ENCODE measurements around the gene IPCEF1.
"Not testable (repeated sequence)": the region's sequence is repeated elsewhere in the genome, so short reads cannot be mapped to it uniquely, and the experiment has no call there.

IPCEF1 gene

DNA sequence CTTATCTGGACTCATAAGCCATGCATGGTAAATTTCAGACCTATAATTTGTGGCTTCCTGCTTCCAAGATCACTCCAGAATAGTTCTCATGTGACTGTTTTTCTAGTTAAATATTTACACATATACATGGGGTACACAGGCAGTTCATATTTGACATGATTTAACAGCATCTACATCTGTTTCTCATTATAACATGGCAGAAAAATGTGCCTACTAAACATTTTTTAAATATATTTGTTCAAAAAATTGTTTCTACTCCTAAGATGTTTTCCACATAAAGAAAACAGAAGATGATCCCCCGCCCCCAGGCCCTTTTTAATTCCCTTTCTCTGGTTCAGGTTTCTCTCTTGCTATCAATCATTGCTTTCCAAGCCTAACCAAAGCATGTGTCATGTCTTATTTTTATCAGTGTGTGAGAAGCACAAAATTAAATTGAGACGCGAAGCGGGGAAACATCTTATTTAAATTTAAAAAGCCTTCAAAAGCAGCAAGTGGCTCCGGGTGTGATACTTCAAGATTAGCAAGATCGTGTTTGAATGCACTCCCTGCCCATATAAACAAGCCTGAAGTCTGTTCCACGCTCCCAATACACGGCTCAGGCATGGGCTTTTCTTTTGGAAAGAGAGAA, 37.3 kb downstream of the IPCEF1 start:
- H3K27me3 ChIP-seq = no peaks in the 10 kb centered on the region
- peak overlapping the region in 4 of 11 experiments; percentile 14 to 57 (median 24); a peak in 4 of 22 replicates for H3K4me2 ChIP-seq
- no peak for TF ChIP-seq Cebpa-rat (IDR thresholded peaks at IDR 0.05)
- peak overlapping the region in 1 of 11 experiments; percentile 16; a peak in 2 of 22 replicates for H3K27ac ChIP-seq
- peaks cover 0 to 26% (median 6%) of the 10 kb centered on the region in 10 experiments; a peak in 7 of 20 replicates for H3K4me1 ChIP-seq
- no peak overlapping the region for H3K9ac ChIP-seq
- no peak overlapping the region for H3K4me3 ChIP-seq
- H4K20me1 ChIP-seq = peaks cover 0 to 100% (median 94%) of the 10 kb centered on the region in 11 experiments; a peak in 17 of 22 replicates
- peaks cover 0 to 79% (median 36%) of the 10 kb centered on the region in 11 experiments; a peak in 13 of 22 replicates for H3K36me3 ChIP-seq
- no peaks in the 10 kb centered on the region; a peak in 1 of 22 replicates for H3K9me3 ChIP-seq (replicated peaks in 1 of 11)

DNA sequence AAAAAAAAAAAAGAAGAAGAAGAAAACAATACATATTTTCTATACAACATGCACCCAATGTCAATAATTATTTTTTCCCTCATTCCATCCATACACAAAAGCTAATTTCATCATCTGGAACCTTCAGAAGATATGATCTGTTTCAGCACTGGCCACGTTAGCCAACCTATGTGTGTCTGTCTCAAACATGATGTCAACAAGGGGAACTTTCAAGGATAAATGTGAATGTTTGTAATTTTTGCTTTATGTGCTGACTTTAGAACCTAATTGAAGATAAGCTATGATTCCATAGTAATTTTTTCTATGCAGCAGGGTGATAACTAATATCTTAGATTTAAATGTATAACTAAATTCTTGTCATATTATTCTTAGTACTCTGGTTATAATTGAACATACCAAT, 37.9 kb downstream of the IPCEF1 start:
- H3K9ac ChIP-seq = no peak overlapping the region
- H3K36me3 ChIP-seq = peaks cover 0 to 78% (median 37%) of the 10 kb centered on the region in 11 experiments; a peak in 14 of 22 replicates
- peak overlapping the region in 2 of 11 experiments; percentile 14 to 57; a peak in 2 of 22 replicates for H3K4me2 ChIP-seq
- no peak overlapping the region for H3K4me3 ChIP-seq
- peaks cover 0 to 100% (median 93%) of the 10 kb centered on the region in 11 experiments; a peak in 17 of 22 replicates for H4K20me1 ChIP-seq
- no peak overlapping the region for H3K27ac ChIP-seq
- no peaks in the 10 kb centered on the region for H3K27me3 ChIP-seq
- peaks cover 0 to 5% (median 0%) of the 10 kb centered on the region in 11 experiments; a peak in 4 of 22 replicates for H3K9me3 ChIP-seq (replicated peaks in 1 of 11)
- no peak for TF ChIP-seq Cebpa-rat (IDR thresholded peaks at IDR 0.05)
- H3K4me1 ChIP-seq = peaks cover 0 to 26% (median 6%) of the 10 kb centered on the region in 10 experiments; a peak in 7 of 20 replicates

DNA sequence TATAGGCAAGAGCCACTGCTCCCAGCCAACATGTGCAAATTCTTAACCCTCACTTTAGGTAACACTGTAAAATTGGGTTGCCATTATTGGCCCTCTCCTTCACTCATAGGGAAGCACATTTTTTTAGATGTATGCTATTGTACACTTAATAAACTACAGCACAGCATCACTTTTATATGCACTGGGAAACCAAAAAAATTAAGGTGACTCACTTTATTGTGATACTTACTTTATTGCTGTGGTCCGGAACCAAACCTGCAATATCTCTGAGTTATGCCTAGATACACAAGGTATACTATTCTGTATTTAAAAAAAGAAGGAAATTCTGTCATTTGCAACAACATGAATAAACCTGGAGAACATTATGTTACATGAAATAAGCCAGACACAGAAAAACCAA, 40.5 kb downstream of the IPCEF1 start:
- Histone ChIP-seq H3K4me1 (peaks cover 0 to 26% (median 6%) of the 10 kb centered on the region in 10 experiments; a peak in 7 of 20 replicates), H4K20me1 (peaks cover 0 to 100% (median 73%) of the 10 kb centered on the region in 11 experiments; a peak in 17 of 22 replicates), H3K27ac (no peak overlapping the region), H3K27me3 (no peaks in the 10 kb centered on the region), H3K9ac (no peak overlapping the region), H3K36me3 (peaks cover 0 to 80% (median 53%) of the 10 kb centered on the region in 11 experiments; a peak in 17 of 22 replicates), H3K9me3 (replicated peaks in 1 of 11) (peaks cover 11 to 30% (median 18%) of the 10 kb centered on the region in 11 experiments; a peak in 20 of 22 replicates), H3K4me3 (no peak overlapping the region), H3K4me2 (no peak overlapping the region)
- TF ChIP-seq Cebpa-rat (IDR thresholded peaks at IDR 0.05) = no peak

DNA sequence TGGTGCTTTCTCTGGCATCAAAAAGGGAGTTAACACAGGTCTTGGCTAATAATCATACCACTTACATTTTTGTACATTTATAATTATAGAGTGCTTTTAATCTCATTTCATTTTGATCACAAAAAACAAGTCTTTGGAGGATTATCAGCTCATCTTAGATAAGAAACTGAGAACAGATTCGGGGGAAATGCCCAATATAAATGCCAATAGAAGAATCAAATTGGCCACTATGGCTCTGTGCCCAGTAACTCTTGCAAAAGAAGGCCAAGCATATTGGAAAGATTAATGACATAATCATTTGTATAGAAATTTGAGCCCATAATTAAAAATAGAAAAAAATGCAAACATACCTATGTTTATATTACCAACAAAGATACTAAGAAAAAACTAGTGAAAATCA, 42.5 kb downstream of the IPCEF1 start:
- peaks cover 11 to 47% (median 26%) of the 10 kb centered on the region in 11 experiments; a peak in 20 of 22 replicates for H3K9me3 ChIP-seq (replicated peaks in 1 of 11)
- no peak overlapping the region for H3K27ac ChIP-seq
- H3K4me2 ChIP-seq = no peak overlapping the region
- H3K4me3 ChIP-seq = no peak overlapping the region
- H3K4me1 ChIP-seq = peaks cover 0 to 16% (median under 1%) of the 10 kb centered on the region in 10 experiments; a peak in 5 of 20 replicates
- H3K9ac ChIP-seq = no peak overlapping the region
- peaks cover 0 to 95% (median 52%) of the 10 kb centered on the region in 11 experiments; a peak in 17 of 22 replicates for H3K36me3 ChIP-seq
- H3K27me3 ChIP-seq = no peaks in the 10 kb centered on the region
- TF ChIP-seq Cebpa-rat (IDR thresholded peaks at IDR 0.05) = no peak
- H4K20me1 ChIP-seq = peaks cover 0 to 100% (median 63%) of the 10 kb centered on the region in 11 experiments; a peak in 17 of 22 replicates

DNA sequence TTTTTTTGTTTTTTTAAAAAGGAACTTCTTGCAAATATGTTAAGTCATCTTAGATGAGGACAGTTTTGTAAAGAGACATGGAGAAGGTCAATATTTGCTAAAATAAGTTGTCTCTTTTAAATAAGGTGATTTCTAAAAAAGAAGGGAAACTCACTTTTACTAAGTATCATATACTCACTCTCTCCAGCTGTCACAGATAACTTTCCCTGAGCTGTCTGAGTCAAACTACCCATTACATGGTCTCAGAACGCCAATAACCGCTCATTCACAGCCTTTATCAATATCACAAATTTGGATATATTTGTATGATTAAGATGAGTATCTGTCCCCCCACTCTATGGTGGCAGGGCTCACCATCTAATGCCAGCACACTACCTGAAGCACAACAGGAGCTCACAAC, 47.6 kb downstream of the IPCEF1 start:
- H3K4me2 ChIP-seq = peak overlapping the region in 2 of 11 experiments; percentile 5 to 9; a peak in 1 of 22 replicates
- H3K9me3 ChIP-seq (replicated peaks in 1 of 11) = peaks cover 22 to 61% (median 41%) of the 10 kb centered on the region in 11 experiments; a peak in 21 of 22 replicates
- H3K27me3 ChIP-seq = no peaks in the 10 kb centered on the region
- H3K36me3 ChIP-seq = peaks cover 0 to 89% (median 48%) of the 10 kb centered on the region in 11 experiments; a peak in 17 of 22 replicates
- no peak overlapping the region for H3K27ac ChIP-seq
- TF ChIP-seq Cebpa-rat (IDR thresholded peaks at IDR 0.05) = no peak
- no peak overlapping the region for H3K9ac ChIP-seq
- peaks cover 0 to 100% (median 63%) of the 10 kb centered on the region in 11 experiments; a peak in 16 of 22 replicates for H4K20me1 ChIP-seq
- peaks cover 0 to 41% (median 13%) of the 10 kb centered on the region in 10 experiments; a peak in 12 of 20 replicates for H3K4me1 ChIP-seq
- no peak overlapping the region for H3K4me3 ChIP-seq

DNA sequence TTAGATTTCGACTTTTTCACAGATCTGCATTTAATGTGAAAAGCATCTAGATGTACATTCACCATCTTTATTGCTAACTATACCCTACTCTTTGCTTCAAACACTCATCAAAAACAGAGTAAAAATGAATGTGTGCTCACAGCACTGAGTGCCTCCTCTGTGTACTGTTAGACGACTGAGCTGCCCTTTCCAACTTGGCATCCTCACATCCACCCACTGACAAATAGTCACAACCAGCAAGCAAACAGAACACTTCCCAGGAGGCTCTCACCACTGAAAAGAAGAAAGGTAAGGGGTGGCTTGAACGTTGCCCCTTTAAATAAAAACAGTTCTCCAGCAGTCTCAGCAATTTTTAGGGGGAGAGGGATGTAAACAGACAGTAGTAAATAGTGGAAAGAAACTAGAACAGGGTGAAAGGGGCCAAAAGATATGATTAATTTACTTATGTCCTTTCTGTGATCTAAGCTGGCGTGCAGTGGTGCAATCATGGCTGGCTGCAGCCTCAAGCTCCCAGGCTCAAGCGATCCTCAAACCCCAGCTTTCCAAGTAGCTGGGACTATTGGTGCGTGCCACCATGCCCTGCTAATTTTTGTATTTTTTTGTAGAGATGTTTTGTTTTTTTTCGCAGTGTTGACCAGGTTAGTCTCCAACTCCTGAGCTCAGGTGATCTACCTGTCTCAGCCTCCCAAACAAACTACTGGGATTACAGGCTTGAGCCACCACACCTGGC, 48.7 kb downstream of the IPCEF1 start:
- H3K27ac ChIP-seq = no peak overlapping the region
- H3K27me3 ChIP-seq = no peaks in the 10 kb centered on the region
- H3K9me3 ChIP-seq (replicated peaks in 1 of 11) = peaks cover 22 to 51% (median 40%) of the 10 kb centered on the region in 11 experiments; a peak in 21 of 22 replicates
- no peak for TF ChIP-seq Cebpa-rat (IDR thresholded peaks at IDR 0.05)
- H3K36me3 ChIP-seq = peaks cover 0 to 77% (median 38%) of the 10 kb centered on the region in 11 experiments; a peak in 17 of 22 replicates
- H3K4me2 ChIP-seq = no peak overlapping the region
- no peak overlapping the region for H3K9ac ChIP-seq
- peaks cover 0 to 100% (median 69%) of the 10 kb centered on the region in 11 experiments; a peak in 17 of 22 replicates for H4K20me1 ChIP-seq
- H3K4me1 ChIP-seq = peaks cover under 1 to 53% (median 25%) of the 10 kb centered on the region in 10 experiments; a peak in 19 of 20 replicates
- no peak overlapping the region for H3K4me3 ChIP-seq

DNA sequence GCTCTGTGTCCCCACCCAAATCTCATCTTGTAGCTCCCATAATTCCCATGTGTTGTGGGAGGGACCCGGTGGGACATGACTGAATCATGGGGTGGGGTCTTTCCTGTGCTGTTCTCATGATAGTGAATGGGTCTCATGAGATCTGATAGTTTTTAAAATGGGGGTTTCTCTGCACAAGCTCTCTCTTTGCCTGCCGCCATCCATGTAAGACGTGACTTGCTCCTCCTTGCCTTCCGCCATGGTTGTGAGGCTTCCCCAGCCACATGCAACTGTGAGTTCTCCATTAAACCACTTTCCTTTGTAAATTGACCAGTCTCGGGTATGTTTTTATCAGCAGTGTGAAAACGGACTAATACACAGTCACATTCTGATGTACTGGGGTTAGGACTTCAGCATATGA, 49.5 kb downstream of the IPCEF1 start:
- Histone ChIP-seq H3K36me3 (peaks cover 0 to 70% (median 31%) of the 10 kb centered on the region in 11 experiments; a peak in 17 of 22 replicates), H3K9me3 (replicated peaks in 1 of 11) (peaks cover 18 to 44% (median 33%) of the 10 kb centered on the region in 11 experiments; a peak in 21 of 22 replicates), H4K20me1 (peaks cover 0 to 99% (median 74%) of the 10 kb centered on the region in 11 experiments; a peak in 17 of 22 replicates), H3K4me1 (peaks cover 7 to 60% (median 32%) of the 10 kb centered on the region in 10 experiments), H3K4me2 (peak overlapping the region in 1 of 11 experiments; percentile 4; a peak in 1 of 22 replicates)
- not testable (repeated sequence) for H3K9ac ChIP-seq, H3K27me3 ChIP-seq, H3K27ac ChIP-seq, H3K4me3 ChIP-seq

DNA sequence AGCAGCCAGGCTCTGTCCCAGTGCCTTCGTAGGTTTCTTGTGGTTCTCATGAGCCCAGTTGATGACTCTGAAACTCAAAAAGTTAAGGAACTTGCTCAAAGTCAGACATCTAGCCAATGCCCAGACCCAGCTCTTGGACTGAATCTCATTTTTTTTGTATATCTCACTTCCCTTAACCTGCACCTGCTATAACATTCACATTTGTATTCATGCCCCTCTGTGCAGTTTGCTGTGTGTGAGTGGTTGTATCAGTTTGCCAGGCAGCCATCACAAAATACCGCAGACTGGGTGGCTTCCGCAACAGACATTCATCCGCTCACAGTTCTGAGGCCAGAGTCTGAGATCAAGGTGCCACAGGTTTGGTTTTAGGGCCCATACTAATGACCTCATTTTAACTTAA, 49.9 kb downstream of the IPCEF1 start:
- no peak for TF ChIP-seq Cebpa-rat (IDR thresholded peaks at IDR 0.05)
- Histone ChIP-seq H3K9me3 (replicated peaks in 1 of 11) (peaks cover 14 to 39% (median 28%) of the 10 kb centered on the region in 11 experiments; a peak in 19 of 22 replicates), H3K4me1 (peaks cover 12 to 64% (median 36%) of the 10 kb centered on the region in 10 experiments), H3K9ac (no peak overlapping the region), H3K4me3 (no peak overlapping the region), H3K4me2 (peak overlapping the region in 3 of 11 experiments; percentile 4 to 87 (median 31); a peak in 2 of 22 replicates), H3K27me3 (no peaks in the 10 kb centered on the region), H4K20me1 (peaks cover 0 to 99% (median 76%) of the 10 kb centered on the region in 11 experiments; a peak in 17 of 22 replicates), H3K36me3 (peaks cover 0 to 66% (median 26%) of the 10 kb centered on the region in 11 experiments; a peak in 16 of 22 replicates), H3K27ac (no peak overlapping the region)
